Smooth muscle cell (in vitro differentiated cells): ENCODE measurements around the gene DZANK1. TPM values are rescaled to one million over a fixed set of nuclear protein-coding genes. Genes with fewer than 3 reads are reported as not detected.
A peak's percentile ranks its signal among the peaks of the same experiment; 100 is the strongest.

Experiments
- DNase-seq: peaks from one replicate; lab custom pipeline; 2025; ENCODE audit not compliant: unreplicated experiment; lab: John Stamatoyannopoulos, UW
- H2AFZ ChIP-seq: fragments of 200-600 bp; sonication (generic); 2 replicates; pipeline ENCODE4 v1.6.0; 2016; ENCODE audit warnings: antibody characterized with exemption, low read depth, mild to moderate bottlenecking
- H3F3A ChIP-seq: fragments of 200-600 bp; sonication (generic); 2 replicates; pipeline ENCODE4 v1.6.0; 2017; ENCODE audit warnings: antibody characterized with exemption, low read depth
- H3K27ac ChIP-seq: fragments of 200-600 bp; sonication (generic); 2 replicates; pipeline ENCODE4 v1.5.1; 2016; ENCODE audit warnings: low read depth, mild to moderate bottlenecking
- H3K27me3 ChIP-seq: fragments of 200-600 bp; sonication (generic); 2 replicates; pipeline ENCODE4 v1.6.1; 2016; ENCODE audit warnings: low read depth, mild to moderate bottlenecking
- H3K36me3 ChIP-seq: fragments of 200-600 bp; sonication (generic); 2 replicates; pipeline ENCODE4 v1.5.1; 2016; ENCODE audit warnings: low read depth
- H3K4me1 ChIP-seq: fragments of 200-600 bp; sonication (generic); 2 replicates; pipeline ENCODE4 v1.5.1; 2016; ENCODE audit warnings: low read depth
- H3K4me2 ChIP-seq: fragments of 200-600 bp; sonication (generic); 2 replicates; pipeline ENCODE4 v1.6.0; 2016; ENCODE audit warnings: mild to moderate bottlenecking
- H3K4me3 ChIP-seq: fragments of 200-600 bp; sonication (generic); 2 replicates; pipeline ENCODE4 v1.5.1; 2016; ENCODE audit warnings: mild to moderate bottlenecking
- H3K79me2 ChIP-seq: fragments of 200-600 bp; sonication (generic); 2 replicates; pipeline ENCODE4 v1.6.0; 2016; ENCODE audit warnings: low read depth, mild to moderate bottlenecking
- H3K9ac ChIP-seq: fragments of 200-600 bp; sonication (generic); 2 replicates; pipeline ENCODE4 v1.6.0; 2016; ENCODE audit warnings: low read depth
- H3K9me3 ChIP-seq: fragments of 200-600 bp; sonication (generic); replicated peaks from 2 replicates; pipeline ENCODE4 v1.5.1; 2016; ENCODE audit warnings: low read depth
- H4K20me1 ChIP-seq: fragments of 200-600 bp; sonication (generic); 2 replicates; pipeline ENCODE4 v1.6.0; 2016; ENCODE audit warnings: low read depth
- WGBS: methylation state at CpG from one replicate; pipeline ENCODE4 v1.1.7; 2016; ENCODE audit warnings: low lambda C conversion rate; 5-methylcytosine and 5-hydroxymethylcytosine counted together
- polyA plus RNA-seq: library from polyadenylated mRNA; unstranded; fragments of >200 nt; fragmentation: Nextera tagmentation; extraction: Ambion mirVana; gene quantifications from 2 replicates; pipeline ENCODE4 v1.2.1, GENCODE V29; 2016
- total RNA-seq: library from RNA; depleted of rRNA; stranded (reverse); fragments of >200 nt; gene quantifications from 2 replicates; pipeline ENCODE4 v1.2.3, GENCODE V29; 2014
- TF ChIP-seq, protein P1 (sequence below): fragments of 200-600 bp; sonication (generic); IDR thresholded peaks from 2 replicates; pipeline ENCODE4 v1.5.1; 2017; ENCODE audit warnings: borderline replicate concordance, mild to moderate bottlenecking, antibody characterized with exemption; ENCODE audit not compliant: insufficient read depth, poor library complexity, severe bottlenecking

The DZANK1 gene
- total and polyA plus RNA-seq, 2 experiments from 2014 or later = 2.5 to 2.9 TPM

DNA sequence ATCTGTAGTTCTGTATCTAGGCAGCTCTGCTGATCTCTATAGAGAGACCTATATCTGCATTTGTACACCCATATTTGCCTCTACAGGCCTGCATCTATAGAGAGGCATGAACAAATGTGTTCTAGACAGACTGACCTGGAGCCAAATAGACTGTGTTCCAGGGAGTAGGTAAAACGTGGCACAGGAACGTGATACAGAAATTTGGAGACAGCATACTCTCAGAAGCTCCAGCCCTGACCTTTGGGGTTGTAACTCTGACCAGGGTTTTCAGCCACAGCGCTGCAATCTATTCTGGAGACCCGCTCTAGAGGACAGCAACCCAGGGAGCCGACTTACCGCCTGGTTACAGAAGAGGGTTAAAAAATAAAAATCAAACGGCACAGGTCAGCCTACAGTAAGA, 29.2 kb upstream of the DZANK1 start:
- H3K27me3 ChIP-seq = no peaks in the 10 kb centered on the region
- H3K4me1 ChIP-seq = peaks cover 16% of the 10 kb centered on the region
- H2AFZ ChIP-seq = peak overlapping the region; percentile 99
- H4K20me1 ChIP-seq = no peaks in the 10 kb centered on the region
- peak overlapping the region; percentile 92 for H3K4me2 ChIP-seq
- TF ChIP-seq, protein P1, sequence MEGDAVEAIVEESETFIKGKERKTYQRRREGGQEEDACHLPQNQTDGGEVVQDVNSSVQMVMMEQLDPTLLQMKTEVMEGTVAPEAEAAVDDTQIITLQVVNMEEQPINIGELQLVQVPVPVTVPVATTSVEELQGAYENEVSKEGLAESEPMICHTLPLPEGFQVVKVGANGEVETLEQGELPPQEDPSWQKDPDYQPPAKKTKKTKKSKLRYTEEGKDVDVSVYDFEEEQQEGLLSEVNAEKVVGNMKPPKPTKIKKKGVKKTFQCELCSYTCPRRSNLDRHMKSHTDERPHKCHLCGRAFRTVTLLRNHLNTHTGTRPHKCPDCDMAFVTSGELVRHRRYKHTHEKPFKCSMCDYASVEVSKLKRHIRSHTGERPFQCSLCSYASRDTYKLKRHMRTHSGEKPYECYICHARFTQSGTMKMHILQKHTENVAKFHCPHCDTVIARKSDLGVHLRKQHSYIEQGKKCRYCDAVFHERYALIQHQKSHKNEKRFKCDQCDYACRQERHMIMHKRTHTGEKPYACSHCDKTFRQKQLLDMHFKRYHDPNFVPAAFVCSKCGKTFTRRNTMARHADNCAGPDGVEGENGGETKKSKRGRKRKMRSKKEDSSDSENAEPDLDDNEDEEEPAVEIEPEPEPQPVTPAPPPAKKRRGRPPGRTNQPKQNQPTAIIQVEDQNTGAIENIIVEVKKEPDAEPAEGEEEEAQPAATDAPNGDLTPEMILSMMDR = no peak
- peaks cover 8% of the 10 kb centered on the region for H3K79me2 ChIP-seq
- WGBS = 41% methylated on average over 7 of the region's 7 CpGs
- peak overlapping the region; percentile 98 for H3K4me3 ChIP-seq
- DNase-seq = no peak
- H3K36me3 ChIP-seq = no peaks in the 10 kb centered on the region
- no peak overlapping the region for H3K27ac ChIP-seq
- H3F3A ChIP-seq = no peaks in the 10 kb centered on the region
- peak overlapping the region; percentile 73 for H3K9ac ChIP-seq
- H3K9me3 ChIP-seq = no peaks in the 10 kb centered on the region

DNA sequence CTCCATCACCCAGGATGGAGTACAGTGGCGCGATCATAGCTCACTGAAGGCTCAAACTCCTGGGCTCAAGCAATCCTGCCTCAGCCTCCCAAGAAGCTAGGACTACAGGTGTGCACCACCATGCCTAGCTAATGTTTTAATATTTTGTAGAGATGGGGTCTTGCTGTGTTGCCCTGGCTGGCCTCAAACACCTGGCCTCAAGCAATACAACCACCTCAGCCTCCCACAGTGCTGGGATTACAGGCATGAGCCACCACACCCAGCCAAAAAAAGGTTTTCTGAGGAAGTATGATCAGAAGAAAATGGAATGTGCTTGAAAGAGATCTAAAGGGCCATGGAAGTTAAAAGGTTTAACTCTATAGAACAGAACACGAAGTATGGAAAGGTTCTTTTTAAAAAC, 21.5 kb upstream of the DZANK1 start:
- TF ChIP-seq, protein P1 = no peak
- no peaks in the 10 kb centered on the region for H3K4me1 ChIP-seq
- 97% methylated on average over 3 of the region's 3 CpGs for WGBS

DNA sequence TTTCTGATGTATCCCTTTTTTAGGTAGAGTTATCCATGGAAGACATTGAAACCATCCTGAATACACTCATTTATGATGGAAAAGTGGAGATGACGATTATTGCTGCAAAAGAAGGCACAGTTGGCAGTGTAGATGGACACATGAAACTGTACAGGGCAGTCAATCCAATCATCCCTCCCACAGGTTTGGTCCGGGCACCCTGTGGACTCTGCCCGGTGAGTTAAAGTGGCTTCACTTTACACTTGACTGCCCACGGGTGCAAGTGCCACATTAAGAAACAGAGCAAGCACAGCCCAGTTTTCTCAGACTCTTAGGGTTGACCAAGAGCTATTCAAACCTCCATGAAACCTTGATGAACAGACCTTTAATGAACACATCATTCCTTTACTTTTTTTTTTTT, 14.8 kb upstream of the DZANK1 start:
- no peak for DNase-seq
- 95% methylated on average over 4 of the region's 4 CpGs for WGBS
- no peaks in the 10 kb centered on the region for H4K20me1 ChIP-seq
- no peak overlapping the region for H2AFZ ChIP-seq
- no peak overlapping the region for H3K4me3 ChIP-seq
- H3K9ac ChIP-seq = no peak overlapping the region
- H3K4me2 ChIP-seq = no peak overlapping the region
- TF ChIP-seq, protein P1 = no peak
- no peaks in the 10 kb centered on the region for H3K9me3 ChIP-seq
- no peaks in the 10 kb centered on the region for H3K4me1 ChIP-seq
- no peaks in the 10 kb centered on the region for H3F3A ChIP-seq
- peaks cover 7% of the 10 kb centered on the region for H3K36me3 ChIP-seq
- H3K27me3 ChIP-seq = no peaks in the 10 kb centered on the region
- no peak overlapping the region for H3K27ac ChIP-seq
- H3K79me2 ChIP-seq = no peaks in the 10 kb centered on the region

More for the DNA sequence above, 21.5 kb upstream of the DZANK1 start:
- H3K27ac ChIP-seq = no peak overlapping the region
- H3K79me2 ChIP-seq = no peaks in the 10 kb centered on the region
- H3K27me3 ChIP-seq = no peaks in the 10 kb centered on the region
- no peaks in the 10 kb centered on the region for H4K20me1 ChIP-seq
- no peaks in the 10 kb centered on the region for H3K9me3 ChIP-seq
- no peaks in the 10 kb centered on the region for H3F3A ChIP-seq
- no peak overlapping the region for H2AFZ ChIP-seq
- H3K36me3 ChIP-seq = peaks cover 7% of the 10 kb centered on the region
- no peak overlapping the region for H3K4me2 ChIP-seq
- H3K4me3 ChIP-seq = no peak overlapping the region
- no peak overlapping the region for H3K9ac ChIP-seq
- DNase-seq = no peak

GRCh38 chr20:18477821-18478220, 11.0 kb upstream of the DZANK1 start:
- Histone ChIP-seq H3K4me1 (no peaks in the 10 kb centered on the region), H3K9ac (no peak overlapping the region), H2AFZ (no peak overlapping the region), H3K79me2 (no peaks in the 10 kb centered on the region), H3K4me3 (no peak overlapping the region), H3F3A (no peaks in the 10 kb centered on the region), H3K9me3 (no peaks in the 10 kb centered on the region), H3K27ac (no peak overlapping the region), H3K4me2 (no peak overlapping the region), H3K36me3 (peaks cover 14% of the 10 kb centered on the region), H3K27me3 (no peaks in the 10 kb centered on the region), H4K20me1 (no peaks in the 10 kb centered on the region)
- TF ChIP-seq, protein P1 = no peak
- DNase-seq = no peak
- WGBS = 95% methylated on average over 1 of the region's 1 CpG
